ENCODE data around the gene TM4SF5. TPM values are rescaled to one million over a fixed set of nuclear protein-coding genes. Genes with fewer than 3 reads are reported as not detected.

The TM4SF5 gene
- total RNA-seq, 2 experiments from 2014 or later: not detected

- Mint-ChIP-seq H3K4me1 (ENCODE audit: low read depth) (peaks cover 14% of the 10 kb centered on the region), H3K4me3 (peak overlapping the region; percentile 64), H3K27ac (no peak overlapping the region), H3K36me3 (ENCODE audit: low read depth) (peaks cover 3% of the 10 kb centered on the region), H3K9me3 (no peaks in the 10 kb centered on the region), H3K27me3 (no peaks in the 10 kb centered on the region)
- TF ChIP-seq CTCF (IDR thresholded peaks at IDR 0.05): no peak
- ChIA-PET CTCF (interaction anchor here (0.8 to 3.7 kb wide), 3 partner anchors 10 to 239 kb away, joined by 3 to 15 read pairs (median 4); partner anchors contain the start of genes GLTPD2 and PSMB6), POLR2A (interaction anchor here (0.6 to 2.2 kb wide), 5 partner anchors 9 to 555 kb away, joined by 3 to 8 read pairs (median 4); partner anchors contain the start of genes C17orf107, GLTPD2, RNF167 and SLC25A11)
- DNase-seq (peak; percentile 29), ATAC-seq (no peak)
- intact Hi-C loops (cut with micrococcal nuclease): no loop called here
These were observed 34.7 kb downstream of the TM4SF5 start for GRCh38 chr17:4806456-4806776.

- ChIA-PET CTCF (interaction anchor here (0.8 to 3.7 kb wide), 3 partner anchors 11 to 240 kb away, joined by 3 to 15 read pairs (median 4); partner anchors contain the start of genes GLTPD2 and PSMB6), POLR2A (interaction anchor here (0.6 to 2.2 kb wide), 5 partner anchors 9 to 555 kb away, joined by 3 to 8 read pairs (median 4); partner anchors contain the start of genes C17orf107, GLTPD2, RNF167 and SLC25A11)
- no peak for TF ChIP-seq CTCF (IDR thresholded peaks at IDR 0.05)
- Mint-ChIP-seq H3K4me1 (ENCODE audit: low read depth) (peaks cover 14% of the 10 kb centered on the region), H3K9me3 (no peaks in the 10 kb centered on the region), H3K4me3 (peak within 1 kb of the TSS; percentile 69), H3K36me3 (ENCODE audit: low read depth) (peaks cover 3% of the 10 kb centered on the region), H3K27me3 (no peaks in the 10 kb centered on the region), H3K27ac (no peak within 1 kb of the TSS)
- ATAC-seq (peak; percentile 99), DNase-seq (peak; percentile 92)
- intact Hi-C loops (cut with micrococcal nuclease): no loop called here
These were observed 35.3 kb downstream of the TM4SF5 start, which contains the start of gene PLD2 for GRCh38 chr17:4806777-4807604. TSS of gene PLD2 (plus strand) at chr17:4807152. CDS start at chr17:4807773, 621 bp downstream.

- H3K4me3 Mint-ChIP-seq: peak overlapping the region; percentile 69
- no peaks in the 10 kb centered on the region for H3K27me3 Mint-ChIP-seq
- intact Hi-C loops (cut with micrococcal nuclease): no loop called here
- H3K9me3 Mint-ChIP-seq: no peaks in the 10 kb centered on the region
- H3K4me1 Mint-ChIP-seq (ENCODE audit: low read depth): peaks cover 14% of the 10 kb centered on the region
- no peak for DNase-seq
- CTCF ChIA-PET: interaction anchor here (3.7 kb wide), 1 partner anchor 18 kb away, joined by 15 read pairs; the partner anchor contains the start of gene GLTPD2
- POLR2A ChIA-PET: interaction anchor here (1.2 to 2.2 kb wide), 4 partner anchors 10 to 132 kb away, joined by 4 to 8 read pairs (median 4); partner anchors contain the start of genes C17orf107, PSMB6, RNF167 and SLC25A11
- no peak overlapping the region for H3K27ac Mint-ChIP-seq
- no peak for ATAC-seq
- no peak for TF ChIP-seq CTCF (IDR thresholded peaks at IDR 0.05)
- peaks cover 3% of the 10 kb centered on the region for H3K36me3 Mint-ChIP-seq (ENCODE audit: low read depth)
These were observed 36.1 kb downstream of the TM4SF5 start for GRCh38 chr17:4807605-4808377.

- Mint-ChIP-seq H3K27ac (no peak overlapping the region), H3K27me3 (no peaks in the 10 kb centered on the region), H3K4me3 (peak overlapping the region; percentile 69), H3K9me3 (no peaks in the 10 kb centered on the region), H3K4me1 (ENCODE audit: low read depth) (peaks cover 14% of the 10 kb centered on the region), H3K36me3 (ENCODE audit: low read depth) (peaks cover 3% of the 10 kb centered on the region)
- DNase-seq (no peak), ATAC-seq (no peak)
- POLR2A ChIA-PET: interaction anchor here (1.7 to 2.2 kb wide), 2 partner anchors 12 to 91 kb away, joined by 4 to 8 read pairs; partner anchors contain the start of genes C17orf107 and PSMB6
- CTCF ChIA-PET: interaction anchor here (1.4 to 3.7 kb wide), 2 partner anchors 17 to 19 kb away, joined by 3 to 15 read pairs; partner anchors contain the start of gene GLTPD2
- no peak for TF ChIP-seq CTCF (IDR thresholded peaks at IDR 0.05)
- intact Hi-C loops (cut with micrococcal nuclease): no loop called here
These were observed 36.7 kb downstream of the TM4SF5 start for GRCh38 chr17:4808378-4808767.

Data from activated CD8-positive, alpha-beta T cell treated with anti-CD3 and anti-CD28 coated beads for 36 hours (primary cell).